Stimulated activated CD4-positive, alpha-beta T cell treated with anti-CD3 and anti-CD28 coated beads, TNF-alpha, amount 100 ng/mL, for 1 hour (primary cell): ENCODE results near the gene RABEP1.
A peak's percentile ranks its signal among the peaks of the same experiment; 100 is the strongest.
"Not testable (repeated sequence)": the region's sequence is repeated elsewhere in the genome, so short reads cannot be mapped to it uniquely, and the experiment has no call there.

Experiments used
- DNase-seq, 3 donors: peaks; one replicate each; pipeline ENCODE4 v3.0.0-alpha.2; 2020; ENCODE audit warnings: low read depth in 3 of 3, low spot score in 1 of 3

RABEP1 gene

GRCh38 chr17:5419356-5419958 is 137.4 kb downstream of the RABEP1 start, which contains the start of gene NUP88:
TSS of gene NUP88 (minus strand) at chr17:5419662. CDS start at chr17:5419650, 12 bp downstream.
- peak; percentile 80 to 87 (median 87) for DNase-seq

GRCh38 chr17:5419959-5420653 is 138.0 kb downstream of the RABEP1 start, which contains the start of gene RPAIN:
TSS of gene RPAIN (plus strand) at chr17:5420182. CDS start at chr17:5420211, 29 bp downstream.
- peak; percentile 62 to 70 (median 65) for DNase-seq

DNA sequence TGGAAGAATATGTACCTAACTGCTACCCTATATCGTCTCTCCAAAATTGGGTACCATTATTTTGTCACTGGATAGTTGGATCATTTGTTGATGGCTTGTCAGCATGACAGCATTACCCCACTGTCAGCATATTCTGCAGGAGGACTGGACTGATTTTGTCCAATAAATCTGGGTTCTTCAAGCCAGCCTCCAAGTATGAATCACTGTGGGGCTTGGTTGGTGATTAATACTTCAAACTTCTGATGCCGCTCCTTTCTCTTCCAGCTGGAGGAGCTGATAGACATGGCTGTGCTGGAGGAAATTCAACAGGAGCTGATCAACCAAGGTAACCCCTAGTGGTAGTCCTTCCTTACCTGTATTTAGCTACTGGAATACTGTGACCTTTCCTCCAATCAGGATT is 140.4 kb downstream of the RABEP1 start:
- no peak for DNase-seq

- DNase-seq: no peak
Measured at GRCh38 chr17:5424909-5425308, 142.8 kb downstream of the RABEP1 start.

GRCh38 chr17:5425826-5426225 is 143.7 kb downstream of the RABEP1 start:
- DNase-seq: no peak

DNA sequence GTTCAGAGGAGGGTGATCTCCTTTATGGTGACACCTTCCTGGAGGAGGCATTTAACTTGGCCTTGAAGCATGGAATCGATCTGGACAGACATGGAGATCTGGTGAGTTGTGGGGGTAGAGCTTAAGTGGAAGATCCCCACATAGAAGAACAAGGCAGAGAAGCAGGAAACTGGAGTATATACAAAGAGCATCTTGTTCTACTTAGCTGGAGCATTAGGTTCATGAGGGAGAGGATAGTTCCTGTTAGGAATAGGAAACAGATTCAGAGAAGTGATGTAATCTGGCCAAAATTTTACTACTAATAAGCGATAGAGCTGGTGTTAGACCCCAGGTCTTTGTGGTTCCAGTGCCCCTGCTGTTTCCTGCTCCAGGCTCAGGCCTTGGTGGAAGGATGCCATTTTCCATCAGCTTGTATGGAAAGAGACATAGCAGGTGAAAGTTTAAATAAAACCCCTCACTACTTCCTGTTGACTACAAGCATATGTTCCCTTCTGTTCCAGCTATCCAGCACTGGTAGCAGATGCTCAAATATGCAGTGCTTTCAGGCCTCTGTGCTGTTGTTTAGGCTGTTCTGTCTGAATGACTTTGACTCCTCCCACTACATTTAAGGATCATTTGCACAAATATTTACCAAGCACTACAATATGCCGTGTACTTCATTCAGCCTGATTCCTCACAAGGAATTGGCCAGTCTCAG is 147.3 kb downstream of the RABEP1 start:
- DNase-seq: no peak

DNA sequence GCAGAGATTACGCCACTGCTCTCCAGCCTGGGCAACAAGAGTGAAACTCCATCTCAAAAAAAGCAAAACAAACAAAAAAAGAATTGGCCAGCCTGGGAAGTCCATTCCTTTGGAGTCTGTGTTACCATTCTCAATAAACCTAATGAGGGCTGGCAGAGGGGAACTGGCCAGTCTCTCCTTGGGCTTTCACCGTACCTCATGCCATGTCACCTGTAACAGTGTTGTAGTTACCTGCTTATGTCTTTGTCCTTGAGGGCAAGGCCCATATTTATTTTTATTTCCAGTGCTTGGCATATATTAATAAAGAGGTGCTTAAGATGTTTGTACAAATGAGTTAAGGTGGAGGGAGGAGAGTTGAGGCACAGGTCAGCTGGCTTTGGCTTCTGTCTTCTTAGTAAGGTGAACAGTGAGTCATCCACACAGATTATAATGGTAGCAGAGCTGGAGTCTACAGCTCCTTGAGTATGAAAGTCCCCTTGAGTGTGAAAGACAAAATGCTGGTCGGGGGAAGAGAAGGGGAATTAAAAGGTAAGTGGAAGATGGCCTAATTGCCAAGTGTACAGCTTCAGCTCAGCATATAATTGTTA is 148.4 kb downstream of the RABEP1 start:
- DNase-seq: no peak

GRCh38 chr17:5431234-5431633 is 149.2 kb downstream of the RABEP1 start:
- DNase-seq: not testable (repeated sequence)

DNA sequence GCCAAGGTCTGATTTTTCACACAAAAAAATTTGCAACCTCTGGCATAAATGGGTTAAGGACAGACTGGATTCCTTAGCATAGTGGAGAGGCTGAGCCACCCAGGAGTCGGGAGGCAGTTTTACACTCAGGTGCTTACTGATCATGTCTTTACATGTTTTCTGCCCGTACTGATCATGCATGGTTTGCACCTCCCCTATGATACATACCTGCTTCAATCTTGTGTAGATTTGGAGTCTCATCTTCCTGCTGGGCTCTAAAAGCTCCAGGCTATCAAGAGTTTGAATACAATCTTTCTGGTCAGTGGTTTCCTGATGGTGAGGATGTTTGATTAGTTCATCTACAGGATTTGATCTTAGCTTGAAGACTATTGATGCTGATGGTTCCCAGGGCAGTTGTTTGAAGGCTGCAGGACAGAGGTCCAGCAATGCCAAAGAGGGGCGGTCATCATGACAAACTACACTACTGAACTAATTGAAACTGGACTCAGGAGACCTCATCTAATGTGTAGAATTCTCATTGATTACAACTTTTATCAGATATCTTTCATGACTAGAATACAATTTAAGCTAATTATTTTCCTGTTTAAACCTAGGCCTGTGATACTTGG is 150.0 kb downstream of the RABEP1 start:
- no peak for DNase-seq

- DNase-seq: no peak
Measured at GRCh38 chr17:5434984-5435383, 152.9 kb downstream of the RABEP1 start.
